Measurements from ENCODE around the gene CDK4. TPM values are rescaled to one million over a fixed set of nuclear protein-coding genes. Genes with fewer than 3 reads are reported as not detected.

The CDK4 gene
- total and polyA plus RNA-seq, 2 donors from 2014 or later, result 69.1 to 118 TPM

- no peak overlapping the region for H3K9ac ChIP-seq (ENCODE audit: low read length in 3 of 3)
- FAIRE-seq (no peak), DNase-seq (no peak)
- peaks cover 0 to 9% (median 0%) of the 10 kb centered on the region in 3 donors for H3K4me1 ChIP-seq (ENCODE audit: control insufficient read depth in 2 of 3, insufficient read depth in 2 of 3, low read depth in 1 of 3, low read length in 3 of 3)
- H3K27ac ChIP-seq (ENCODE audit: low read depth in 2 of 2, low read length in 2 of 2), result no peak overlapping the region
- intact Hi-C loops (cut with DNase I), result no loop called here
- H3K27me3 ChIP-seq (ENCODE audit: control insufficient read depth, insufficient read depth, low read length), result peaks cover 2% of the 10 kb centered on the region
- H3K36me3 ChIP-seq (ENCODE audit: control insufficient read depth in 2 of 3, insufficient read depth in 3 of 3, low read length in 3 of 3), result peaks cover 4 to 5% (median 4%) of the 10 kb centered on the region in 3 donors
- H3K4me3 ChIP-seq (ENCODE audit: low read length in 3 of 3), result no peak overlapping the region
- no peak for TF ChIP-seq CTCF (IDR thresholded peaks at IDR 0.05; ENCODE audit: borderline replicate concordance, extremely low read depth, insufficient read depth)
- H3K9me3 ChIP-seq (ENCODE audit: control insufficient read depth in 2 of 3, insufficient read depth in 1 of 3, low read length in 3 of 3), result no peaks in the 10 kb centered on the region
Measured at GRCh38 chr12:57758552-57759359, 6.6 kb upstream of the CDK4 start.

- Histone ChIP-seq H3K4me1 (ENCODE audit: control insufficient read depth in 2 of 3, insufficient read depth in 2 of 3, low read depth in 1 of 3, low read length in 3 of 3) (peaks cover 2 to 9% (median 4%) of the 10 kb centered on the region in 3 donors), H3K4me3 (ENCODE audit: low read length in 3 of 3) (no peak overlapping the region), H3K9ac (ENCODE audit: low read length in 3 of 3) (no peak overlapping the region), H3K27ac (ENCODE audit: low read depth in 2 of 2, low read length in 2 of 2) (no peak overlapping the region), H3K9me3 (ENCODE audit: control insufficient read depth in 2 of 3, insufficient read depth in 1 of 3, low read length in 3 of 3) (no peaks in the 10 kb centered on the region), H3K36me3 (ENCODE audit: control insufficient read depth in 2 of 3, insufficient read depth in 3 of 3, low read length in 3 of 3) (peaks cover 4% of the 10 kb centered on the region in 3 donors), H3K27me3 (ENCODE audit: control insufficient read depth, insufficient read depth, low read length) (no peaks in the 10 kb centered on the region)
- intact Hi-C loops (cut with DNase I), result no loop called here
- DNase-seq (no peak), FAIRE-seq (no peak)
- no peak for TF ChIP-seq CTCF (IDR thresholded peaks at IDR 0.05; ENCODE audit: borderline replicate concordance, extremely low read depth, insufficient read depth)
Measured at GRCh38 chr12:57757771-57758170, 5.7 kb upstream of the CDK4 start.

DNA sequence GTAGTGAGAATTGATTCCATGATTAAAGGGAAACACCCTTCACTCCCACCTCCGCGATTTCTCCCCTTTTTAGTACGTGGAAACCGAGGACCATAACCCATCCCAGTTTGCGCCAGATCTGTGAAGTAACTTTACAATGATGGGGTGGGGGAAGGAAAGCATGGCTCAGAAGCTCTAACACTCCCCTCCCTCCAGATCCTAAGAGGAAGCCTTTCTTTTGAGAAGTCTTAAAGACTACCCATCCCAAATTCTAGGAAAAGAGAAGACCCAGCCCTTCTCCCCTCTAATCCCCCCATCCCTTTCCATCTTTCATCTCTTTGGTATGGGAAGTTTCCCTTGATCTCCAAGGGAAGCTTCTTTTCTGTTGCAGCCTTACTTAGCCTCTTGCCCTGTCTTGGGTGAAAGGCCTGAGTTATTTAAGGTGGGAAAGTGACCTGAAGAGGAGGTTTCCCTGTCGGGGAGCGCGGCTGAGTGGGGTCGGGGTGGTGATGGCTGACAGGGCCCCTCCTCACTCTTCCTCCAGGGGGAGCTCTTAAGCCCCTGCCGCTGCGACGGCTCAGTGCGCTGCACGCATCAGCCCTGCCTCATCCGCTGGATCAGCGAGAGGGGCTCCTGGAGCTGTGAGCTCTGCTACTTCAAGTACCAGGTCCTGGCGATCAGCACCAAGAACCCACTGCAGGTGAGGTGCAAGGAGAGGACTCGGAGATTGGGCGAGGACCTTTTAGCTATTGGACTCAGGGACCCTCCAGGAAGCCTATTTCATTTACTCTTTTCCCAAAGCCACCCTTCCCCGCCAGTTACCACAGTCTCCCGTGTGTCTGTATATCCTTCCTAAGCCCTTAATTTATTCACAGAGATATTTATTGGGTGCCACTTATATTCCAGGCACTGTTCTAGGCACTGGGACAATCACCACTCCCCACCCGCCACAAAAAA, 4.6 kb upstream of the CDK4 start:
- H3K27ac ChIP-seq (ENCODE audit: low read depth in 2 of 2, low read length in 2 of 2), result no peak overlapping the region
- H3K4me1 ChIP-seq (ENCODE audit: control insufficient read depth in 2 of 3, insufficient read depth in 2 of 3, low read depth in 1 of 3, low read length in 3 of 3), result peaks cover 4 to 12% (median 6%) of the 10 kb centered on the region in 3 donors
- peaks cover 0 to 4% (median 4%) of the 10 kb centered on the region in 3 donors for H3K36me3 ChIP-seq (ENCODE audit: control insufficient read depth in 2 of 3, insufficient read depth in 3 of 3, low read length in 3 of 3)
- no peaks in the 10 kb centered on the region for H3K27me3 ChIP-seq (ENCODE audit: control insufficient read depth, insufficient read depth, low read length)
- peak; percentile 35 for TF ChIP-seq CTCF (IDR thresholded peaks at IDR 0.05; ENCODE audit: borderline replicate concordance, extremely low read depth, insufficient read depth)
- no peaks in the 10 kb centered on the region for H3K9me3 ChIP-seq (ENCODE audit: control insufficient read depth in 2 of 3, insufficient read depth in 1 of 3, low read length in 3 of 3)
- H3K9ac ChIP-seq (ENCODE audit: low read length in 3 of 3), result peak overlapping the region in 2 of 3 donors; percentile 34 to 52
- DNase-seq (peak in 3 of 5 donors; percentile 35 to 80 (median 58)), FAIRE-seq (no peak)
- intact Hi-C loops (cut with DNase I), result no loop called here
- peak overlapping the region; percentile 42 to 73 (median 61) for H3K4me3 ChIP-seq (ENCODE audit: low read length in 3 of 3)
